Stimulated activated CD8-positive, alpha-beta memory T cell treated with anti-CD3 and anti-CD28 coated beads, Interleukin-4, amount 100 ng/mL, for 4 hours (primary cell): ENCODE measurements around the gene SLC6A18.
"Not testable (repeated sequence)": the region's sequence is repeated elsewhere in the genome, so short reads cannot be mapped to it uniquely, and the experiment has no call there.

Experiments used
- DNase-seq, 2 donors: peaks; one replicate each; pipeline ENCODE4 v3.0.0-alpha.2; 2020; ENCODE audit warnings: low read depth in 2 of 2, low spot score in 1 of 2

The SLC6A18 gene

GRCh38 chr5:1215320-1216096, 9.7 kb upstream of the SLC6A18 start:
- no peak for DNase-seq

- no peak for DNase-seq
These were observed 8.8 kb upstream of the SLC6A18 start for GRCh38 chr5:1216211-1216917.

- no peak for DNase-seq
These were observed 8.3 kb upstream of the SLC6A18 start for GRCh38 chr5:1216918-1217295.

- DNase-seq = no peak
These were observed 7.5 kb upstream of the SLC6A18 start for GRCh38 chr5:1217596-1218206.

GRCh38 chr5:1218351-1219080, 6.7 kb upstream of the SLC6A18 start:
- DNase-seq = no peak

GRCh38 chr5:1219098-1219767, 5.9 kb upstream of the SLC6A18 start:
- DNase-seq = no peak

- DNase-seq = no peak
These were observed 5.4 kb upstream of the SLC6A18 start for GRCh38 chr5:1219768-1220100.

GRCh38 chr5:1220351-1220750, 4.8 kb upstream of the SLC6A18 start:
- no peak for DNase-seq

GRCh38 chr5:1220831-1221230, 4.3 kb upstream of the SLC6A18 start:
- DNase-seq = no peak

- DNase-seq = no peak
These were observed 3.5 kb upstream of the SLC6A18 start for GRCh38 chr5:1221721-1222120.

- DNase-seq = no peak
These were observed 3.0 kb upstream of the SLC6A18 start for GRCh38 chr5:1222147-1222546.

- DNase-seq = no peak
These were observed 2.4 kb upstream of the SLC6A18 start for GRCh38 chr5:1222621-1223277.

GRCh38 chr5:1223278-1223670, 1.9 kb upstream of the SLC6A18 start:
- DNase-seq = no peak

GRCh38 chr5:1224631-1225030, 550 bp upstream of the SLC6A18 start:
- DNase-seq = no peak

- no peak for DNase-seq
These were observed 1.1 kb downstream of the SLC6A18 start for GRCh38 chr5:1226231-1226630.

GRCh38 chr5:1226839-1227581, 1.8 kb downstream of the SLC6A18 start:
- no peak for DNase-seq

GRCh38 chr5:1227667-1228066, 2.5 kb downstream of the SLC6A18 start:
- DNase-seq = no peak

- no peak for DNase-seq
These were observed 2.9 kb downstream of the SLC6A18 start for GRCh38 chr5:1228120-1228519.

- DNase-seq = not testable (repeated sequence)
These were observed 3.8 kb downstream of the SLC6A18 start for GRCh38 chr5:1229023-1229422.

GRCh38 chr5:1229822-1230221, 4.6 kb downstream of the SLC6A18 start:
- DNase-seq = no peak
